HUDEP-2 (cell line): ENCODE measurements around the gene ARSH.
"Not testable (repeated sequence)": the region's sequence is repeated elsewhere in the genome, so short reads cannot be mapped to it uniquely, and the experiment has no call there.

Source experiments
- DNase-seq, 76 experiments: peaks; one replicate each; lab custom pipeline; 2025; ENCODE audit not compliant: unreplicated experiment in 76 of 76; lab: John Stamatoyannopoulos, UW

Gene ARSH, protein sequence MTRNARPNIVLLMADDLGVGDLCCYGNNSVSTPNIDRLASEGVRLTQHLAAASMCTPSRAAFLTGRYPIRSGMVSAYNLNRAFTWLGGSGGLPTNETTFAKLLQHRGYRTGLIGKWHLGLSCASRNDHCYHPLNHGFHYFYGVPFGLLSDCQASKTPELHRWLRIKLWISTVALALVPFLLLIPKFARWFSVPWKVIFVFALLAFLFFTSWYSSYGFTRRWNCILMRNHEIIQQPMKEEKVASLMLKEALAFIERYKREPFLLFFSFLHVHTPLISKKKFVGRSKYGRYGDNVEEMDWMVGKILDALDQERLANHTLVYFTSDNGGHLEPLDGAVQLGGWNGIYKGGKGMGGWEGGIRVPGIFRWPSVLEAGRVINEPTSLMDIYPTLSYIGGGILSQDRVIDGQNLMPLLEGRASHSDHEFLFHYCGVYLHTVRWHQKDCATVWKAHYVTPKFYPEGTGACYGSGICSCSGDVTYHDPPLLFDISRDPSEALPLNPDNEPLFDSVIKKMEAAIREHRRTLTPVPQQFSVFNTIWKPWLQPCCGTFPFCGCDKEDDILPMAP

DNA sequence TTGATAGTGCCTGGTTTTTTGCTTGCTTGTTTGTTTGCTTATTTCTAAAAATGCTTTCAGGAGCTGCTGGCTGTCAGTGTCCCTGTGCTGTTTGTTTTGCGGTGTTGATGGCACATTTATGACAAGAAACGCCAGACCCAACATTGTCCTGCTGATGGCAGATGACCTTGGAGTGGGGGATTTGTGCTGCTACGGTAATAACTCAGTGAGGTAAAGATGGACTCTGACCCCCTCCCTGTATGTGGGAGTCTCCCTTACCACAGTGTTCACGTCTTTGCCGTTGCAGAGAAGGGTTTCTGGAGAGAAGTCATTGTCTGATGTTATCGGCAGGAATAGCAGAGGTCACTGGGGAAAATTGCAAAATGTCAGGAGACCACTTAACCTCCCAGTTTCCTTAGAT, at the start of gene ARSH:
Gene ARSH, plus strand, starts transcription at position 52 of the 400 bp plus-strand sequence. Its CDS starts 67 bp downstream, at position 119.
- no peak for DNase-seq

DNA sequence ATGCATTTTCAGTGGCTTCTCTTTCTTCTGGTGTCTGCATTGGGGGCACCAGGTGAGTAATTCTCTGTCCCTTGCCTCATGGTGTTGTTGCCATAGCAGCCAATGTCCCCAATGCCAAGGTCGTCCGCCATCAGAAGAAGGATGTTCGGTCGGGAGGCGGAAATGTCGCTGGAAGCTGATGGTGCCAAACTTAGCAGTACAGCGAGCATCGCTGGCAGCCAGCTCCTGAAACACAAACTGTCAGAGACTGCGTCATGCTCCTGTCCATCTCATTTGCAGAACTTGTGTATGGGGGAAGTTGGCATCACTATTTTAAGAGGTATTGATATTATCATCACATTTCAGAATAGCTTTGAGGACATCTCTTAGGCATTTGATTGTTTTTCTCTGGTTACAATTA, 48.1 kb upstream of the ARSH start:
- DNase-seq: no peak

DNA sequence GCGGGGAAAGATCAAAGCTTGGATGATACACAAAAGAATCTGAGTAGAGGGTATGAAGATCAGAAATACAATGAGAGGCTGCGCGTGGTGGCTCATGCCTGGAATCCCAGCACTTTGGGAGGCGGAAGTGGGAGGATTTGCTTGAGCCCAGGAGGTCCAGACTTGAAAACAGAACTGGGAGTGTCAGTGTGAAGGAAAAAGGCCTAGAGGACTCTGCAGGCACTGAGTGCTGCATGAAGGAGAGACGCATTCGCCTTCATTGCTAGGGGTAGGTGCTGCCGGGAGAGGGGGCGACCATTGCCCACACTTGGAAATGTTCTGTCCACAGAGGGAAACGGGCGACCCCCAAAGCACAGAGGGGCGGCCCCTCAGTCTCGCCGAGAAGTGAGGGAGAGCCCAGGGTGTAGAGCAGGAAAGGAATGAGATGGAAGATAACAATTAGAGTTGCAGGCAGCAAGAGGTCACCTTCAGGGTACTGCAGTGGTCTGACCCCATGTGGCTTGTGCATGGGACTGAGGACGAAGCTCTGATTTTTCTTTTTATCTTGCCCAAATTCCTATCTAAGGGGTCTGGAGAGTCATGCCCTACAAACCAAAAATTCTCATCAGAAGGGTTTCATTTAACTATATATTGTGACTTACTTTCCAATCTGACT, 45.4 kb upstream of the ARSH start:
- DNase-seq: no peak

DNA sequence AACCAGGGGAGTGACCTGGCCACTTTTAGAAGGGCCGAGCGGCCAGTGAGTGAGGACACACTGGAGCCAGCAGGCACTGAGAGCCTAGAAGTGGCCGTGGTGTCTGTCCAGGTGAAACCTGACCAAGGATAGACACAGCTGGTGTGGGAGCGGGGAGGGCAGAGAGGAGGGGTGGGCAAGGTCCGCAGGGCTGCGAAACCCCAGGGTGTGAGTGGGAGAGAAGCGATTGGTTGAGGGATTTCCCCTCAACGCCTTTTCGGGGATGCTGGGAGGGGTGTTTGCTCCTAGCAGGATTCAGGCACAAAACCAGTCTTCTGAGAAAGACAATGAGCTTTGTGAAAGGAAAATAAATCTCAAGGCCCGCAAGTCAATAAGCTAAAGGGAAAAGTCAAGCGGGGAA, 44.0 kb upstream of the ARSH start:
- DNase-seq: no peak

DNA sequence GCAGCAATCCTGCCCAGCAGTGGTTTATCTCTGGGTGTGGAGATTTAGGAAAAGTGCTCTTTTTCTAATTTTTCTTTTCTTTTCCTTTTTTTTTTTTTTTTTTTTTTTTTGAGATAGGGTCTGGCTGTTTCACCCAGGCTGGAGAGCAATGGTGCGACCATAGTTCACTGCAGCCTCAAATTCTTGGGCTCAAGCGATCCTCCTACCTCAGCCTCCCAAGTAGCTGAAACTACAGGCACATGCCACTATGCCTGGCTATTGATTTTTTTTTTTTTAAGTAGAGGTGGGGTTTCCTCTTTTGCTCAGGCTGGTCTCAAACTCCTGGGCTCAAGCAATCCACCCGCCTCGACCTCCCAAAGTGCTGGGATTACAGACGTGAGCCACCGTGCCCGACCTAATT, 42.9 kb upstream of the ARSH start:
- not testable (repeated sequence) for DNase-seq

DNA sequence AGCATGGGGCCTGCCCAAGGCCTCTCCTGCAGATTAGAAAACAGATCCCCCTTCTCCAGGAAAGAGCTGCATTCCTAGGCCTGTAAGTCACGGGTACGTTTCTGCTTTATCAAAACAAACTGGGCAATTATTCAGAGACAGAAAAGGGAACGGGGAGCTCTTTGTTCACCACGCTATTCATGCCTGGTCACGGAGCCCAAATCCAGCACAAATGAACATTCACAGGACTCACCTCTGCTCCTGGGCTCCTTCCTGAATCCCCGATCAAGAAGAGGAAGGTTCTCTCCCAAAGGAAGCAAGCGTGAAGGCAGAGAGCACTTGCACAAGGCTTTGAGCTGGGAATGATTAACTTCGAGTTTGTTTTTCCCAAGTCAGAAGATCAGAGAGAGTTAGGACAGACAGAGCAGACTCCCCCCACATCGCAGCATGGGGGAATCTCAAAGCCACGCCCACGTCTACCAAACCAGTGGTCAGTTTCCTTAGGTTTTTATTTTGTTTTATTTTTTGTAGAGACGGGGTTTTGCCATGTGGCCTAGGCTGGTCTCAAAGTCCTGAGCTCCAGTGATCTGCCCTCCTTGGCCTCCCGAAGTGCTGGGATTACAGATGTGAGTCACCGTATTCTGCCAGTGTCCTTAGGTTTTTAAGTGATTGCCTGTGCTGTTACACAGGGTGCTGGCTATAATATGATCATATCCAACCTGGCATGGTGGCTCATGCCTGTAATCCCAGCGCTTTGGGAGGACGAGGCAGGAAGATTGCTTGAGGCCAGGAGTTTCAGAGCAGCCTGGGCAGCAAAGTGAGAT, 42.2 kb upstream of the ARSH start:
- DNase-seq: not testable (repeated sequence)

DNA sequence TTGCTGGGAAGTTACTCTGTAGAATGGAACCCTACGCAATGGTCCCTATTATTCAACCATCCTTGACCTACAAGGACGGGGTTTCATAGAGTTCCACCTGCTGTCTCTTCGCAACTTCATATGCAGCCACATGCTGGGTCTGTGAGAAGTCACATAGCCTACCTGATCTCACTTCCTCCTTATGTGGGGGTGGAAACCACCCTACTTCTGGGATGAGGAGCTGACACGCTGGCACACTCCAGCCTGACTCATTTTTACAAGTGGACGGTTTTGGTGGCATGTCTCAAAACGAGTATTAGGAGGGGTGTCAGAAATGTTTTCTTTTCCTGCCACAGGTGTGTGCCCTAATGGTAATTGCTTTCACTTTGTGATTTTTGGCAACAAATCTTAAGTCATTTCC, 40.4 kb upstream of the ARSH start:
- no peak for DNase-seq

DNA sequence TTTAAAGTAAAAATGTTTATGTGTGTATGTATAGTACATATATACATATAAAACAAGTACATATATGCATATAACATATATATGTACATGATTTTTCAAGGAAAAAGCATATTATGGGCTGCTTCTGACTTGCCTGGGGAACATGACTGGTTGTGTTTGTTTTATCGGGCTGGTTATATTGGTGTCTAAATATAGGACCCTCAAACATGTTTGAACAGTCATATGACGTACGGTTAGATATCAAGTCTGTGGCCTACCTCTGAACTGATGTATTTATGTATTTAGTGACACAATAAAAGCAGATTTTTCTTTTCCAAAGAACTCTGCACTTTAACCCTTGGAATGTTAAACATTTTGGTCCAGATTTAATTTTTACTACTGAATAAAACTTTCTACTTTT, 39.3 kb upstream of the ARSH start:
- DNase-seq: no peak

DNA sequence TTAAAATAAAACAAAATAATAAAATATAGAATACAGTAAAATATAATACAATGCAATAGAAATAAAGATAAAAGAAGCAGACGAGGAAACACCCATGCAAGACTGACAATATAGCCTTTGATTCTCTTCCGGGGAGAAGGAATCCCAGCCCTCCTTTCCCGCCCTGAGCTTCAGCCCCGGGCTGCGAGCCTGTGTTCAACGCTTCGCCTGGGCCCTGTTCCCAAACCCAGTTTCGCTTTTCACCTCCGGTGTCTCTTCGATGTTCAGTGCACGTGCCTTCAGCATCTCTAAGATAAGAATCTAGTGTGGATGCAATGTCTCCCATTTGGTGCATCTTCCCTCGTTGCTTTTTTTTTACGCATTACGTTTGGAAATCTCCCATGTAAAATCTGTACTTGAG, 38.8 kb upstream of the ARSH start:
- no peak for DNase-seq

DNA sequence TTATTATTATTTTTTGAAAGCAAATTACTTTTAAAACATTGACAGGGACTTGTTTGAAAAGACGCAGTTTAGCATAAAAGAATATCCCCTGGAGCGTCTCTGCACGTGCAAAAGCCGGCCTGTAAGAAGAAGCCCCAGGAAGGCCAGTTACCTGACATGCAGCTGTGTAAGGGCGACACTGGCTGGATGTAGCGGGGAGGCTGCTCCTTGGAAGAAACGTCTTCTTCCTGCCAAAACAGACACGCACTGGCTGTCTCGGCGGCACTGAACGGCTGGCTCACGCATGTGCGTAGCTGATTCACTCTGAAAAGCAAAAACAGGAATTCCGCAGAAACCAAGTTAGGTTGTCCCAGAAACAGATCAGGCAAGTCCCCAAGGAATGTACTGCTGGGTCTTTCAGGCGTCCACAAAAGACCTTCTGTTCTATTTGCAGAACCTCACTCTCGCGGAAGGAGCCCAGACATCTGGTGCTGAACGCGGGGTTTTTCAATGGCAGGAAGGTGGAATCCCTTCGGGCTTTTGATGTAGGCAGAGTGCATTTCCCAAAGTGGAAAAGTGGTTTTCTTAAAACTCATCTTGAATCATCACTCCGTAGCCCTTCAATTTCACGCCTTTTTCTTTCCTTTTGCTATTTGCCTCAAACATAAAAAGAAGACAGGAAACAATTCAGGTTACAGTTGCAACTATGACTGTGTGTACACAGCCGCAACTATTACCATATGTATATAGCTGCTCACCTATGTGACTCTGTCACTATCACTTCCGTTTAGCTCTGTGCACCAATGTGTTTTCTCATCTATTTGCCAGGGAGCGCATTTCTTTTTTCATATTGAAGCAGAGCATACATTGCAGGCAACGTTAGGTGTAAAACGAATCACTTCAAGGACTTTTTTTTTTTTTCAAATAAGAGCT, 38.1 kb upstream of the ARSH start:
- no peak for DNase-seq

DNA sequence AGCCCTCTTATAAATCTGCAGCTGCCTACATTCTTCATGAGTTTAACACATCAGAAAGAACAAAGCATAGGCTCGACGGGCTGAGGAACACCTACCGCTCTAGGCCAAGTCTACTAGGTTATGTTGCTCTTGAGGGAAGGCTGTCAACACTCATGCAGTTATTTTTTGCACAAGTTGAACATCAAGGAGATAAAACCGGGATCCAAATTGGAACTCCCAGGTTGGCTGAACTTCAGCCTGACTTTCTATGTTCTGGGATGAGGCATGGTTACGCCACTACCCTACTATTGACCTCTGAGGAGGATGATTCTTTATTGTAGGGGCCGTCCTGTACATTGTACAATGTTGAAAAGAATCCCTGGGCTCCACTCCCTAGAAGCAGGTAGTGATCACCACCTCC, 37.3 kb upstream of the ARSH start:
- no peak for DNase-seq

DNA sequence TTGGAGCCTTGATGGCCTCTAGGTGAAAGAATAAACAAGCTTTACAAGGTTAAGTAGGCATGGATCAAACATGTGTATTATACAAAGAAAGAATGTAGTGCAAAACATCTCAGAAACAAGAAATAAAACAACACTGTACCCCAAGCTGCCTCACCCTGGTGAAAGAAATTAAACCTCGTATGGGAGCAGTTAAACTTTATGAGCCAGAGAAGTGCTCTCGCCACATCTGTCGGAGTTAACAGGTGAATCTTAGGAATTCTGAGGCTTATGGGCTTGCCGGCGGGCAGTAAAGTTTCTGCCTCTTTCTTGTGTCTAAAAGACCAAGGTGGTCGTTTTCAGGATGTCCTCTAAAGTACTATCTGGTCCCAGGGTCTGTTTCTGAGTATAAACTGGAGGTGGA, 34.0 kb upstream of the ARSH start:
- no peak for DNase-seq

DNA sequence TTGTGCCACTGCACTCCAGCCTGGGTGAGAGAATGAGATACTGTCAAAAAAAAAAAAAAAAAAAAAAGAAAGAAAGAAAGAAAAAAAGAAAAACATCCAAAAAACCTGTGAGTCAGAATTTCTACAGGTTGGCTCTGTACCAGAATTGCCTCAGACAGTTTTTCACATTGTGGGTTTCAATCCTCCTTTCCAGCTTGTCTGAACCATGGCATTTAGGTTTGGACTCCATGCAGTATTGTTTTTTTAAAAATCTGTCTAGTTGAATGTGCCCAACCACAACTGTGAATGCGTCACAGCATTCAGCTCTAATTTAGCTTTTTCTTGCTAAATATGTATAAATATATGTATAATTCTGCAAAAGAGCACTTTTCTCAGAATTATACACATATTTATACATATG, 31.4 kb upstream of the ARSH start:
- no peak for DNase-seq

DNA sequence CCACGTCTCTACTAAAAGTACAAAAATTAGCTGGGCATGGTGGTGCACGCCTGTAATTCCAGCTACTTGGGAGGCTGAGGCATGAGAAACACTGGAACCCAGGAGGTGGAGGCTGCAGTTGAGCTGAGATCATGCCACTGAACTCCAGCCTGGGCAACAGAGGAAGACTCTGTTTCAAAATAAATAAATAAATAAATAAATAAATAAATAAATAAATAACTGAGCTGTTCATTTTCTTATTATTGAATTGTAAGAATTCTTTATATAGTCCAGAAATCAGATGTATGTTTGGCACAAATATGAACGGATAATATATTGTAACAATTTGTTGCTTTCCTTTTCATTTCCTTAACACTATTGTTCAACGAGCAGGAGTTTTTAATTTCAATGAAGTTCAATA, 27.7 kb upstream of the ARSH start:
- DNase-seq: not testable (repeated sequence)

DNA sequence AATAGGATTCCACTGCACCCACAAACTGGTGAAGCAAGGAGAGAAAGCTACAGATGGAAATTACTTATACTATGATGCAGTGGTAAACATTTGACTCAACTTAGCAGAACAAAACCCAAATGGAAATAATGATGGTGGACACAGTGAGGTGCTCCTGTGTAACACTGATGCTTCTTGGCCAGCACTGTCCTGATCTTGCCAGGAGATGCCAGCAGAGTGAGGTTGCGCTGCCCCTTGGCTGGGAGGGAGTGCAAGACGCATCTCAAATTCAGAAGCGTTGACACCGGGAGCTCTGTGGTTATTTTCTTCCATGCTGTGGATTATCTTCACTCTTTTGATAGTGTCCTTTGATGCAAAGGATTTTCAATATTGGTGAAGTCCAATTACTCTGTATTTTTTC, 22.0 kb upstream of the ARSH start:
- no peak for DNase-seq

DNA sequence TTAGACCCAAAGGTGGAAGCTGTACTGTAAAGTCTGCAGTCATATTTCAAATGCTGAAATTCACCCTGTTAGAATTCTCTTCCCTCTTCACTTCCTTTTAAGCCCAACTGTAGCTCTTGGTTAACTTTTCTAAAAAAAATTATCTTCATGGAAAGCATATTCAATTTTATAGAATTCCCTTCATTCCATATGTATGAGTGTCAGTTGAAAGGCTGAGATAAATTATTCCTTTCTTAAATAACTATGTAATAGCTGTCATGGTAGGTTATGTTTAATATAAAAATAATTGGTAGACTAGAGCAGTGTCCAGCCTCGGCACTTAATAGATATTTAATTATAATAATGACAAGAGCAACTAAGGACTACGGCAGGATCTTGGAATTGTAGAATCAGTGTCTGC, 16.8 kb upstream of the ARSH start:
- no peak for DNase-seq

DNA sequence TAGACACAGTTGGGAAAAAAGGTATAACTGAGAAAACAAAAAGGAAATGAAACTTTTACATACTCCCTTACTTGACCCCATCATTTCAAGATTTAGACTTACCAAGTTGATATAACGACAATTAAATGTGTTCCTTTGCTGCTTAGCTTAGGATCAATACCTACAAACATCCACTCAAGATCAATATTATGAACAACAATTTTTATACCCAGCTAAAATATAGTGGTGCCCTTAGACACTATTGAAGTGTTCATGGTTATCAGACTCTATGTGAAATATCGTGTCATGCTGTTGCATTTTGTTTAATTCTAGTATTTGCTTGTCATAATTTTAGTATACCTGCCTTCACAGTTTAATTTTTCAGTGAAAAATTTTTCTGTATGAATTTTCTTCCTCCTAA, 4.2 kb downstream of the ARSH start:
- DNase-seq: no peak

DNA sequence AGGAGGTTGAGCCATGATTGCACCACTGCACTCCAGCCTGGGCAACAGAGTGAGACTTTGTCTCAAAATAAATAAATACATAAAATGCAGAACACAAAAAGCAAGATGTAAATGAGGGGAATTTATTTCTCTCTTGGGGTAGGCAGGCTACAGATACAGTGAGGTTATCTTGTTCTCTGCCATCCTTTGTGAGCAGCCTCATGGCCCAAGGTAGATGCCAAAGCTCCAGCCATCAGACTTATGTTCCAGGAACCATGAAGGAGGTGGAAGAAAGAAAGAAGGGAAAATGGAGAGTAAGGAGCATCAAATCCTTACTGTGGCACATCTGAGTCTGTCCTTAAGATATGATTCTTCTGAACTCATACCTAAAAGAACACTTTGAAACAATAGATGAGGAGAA, 11.1 kb downstream of the ARSH start:
- DNase-seq: no peak

DNA sequence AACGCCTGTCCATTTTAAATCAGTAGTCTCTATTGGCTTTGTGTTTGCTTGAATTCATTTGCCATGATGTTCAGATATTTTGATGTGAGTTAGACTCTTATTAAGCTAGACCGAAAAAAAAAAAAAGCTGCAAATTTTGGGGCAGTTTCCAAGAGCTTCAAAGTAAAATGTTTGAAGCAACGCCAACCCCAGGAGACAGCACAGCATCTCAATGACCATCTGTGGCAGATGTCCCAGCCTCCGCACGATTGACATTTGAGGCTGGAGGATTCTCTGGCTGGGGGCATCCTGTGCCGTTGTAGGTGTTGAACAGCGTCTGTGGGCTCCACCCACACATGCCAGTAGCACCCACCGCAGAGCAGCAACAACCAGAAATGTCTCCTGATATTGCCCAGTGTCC, 17.8 kb downstream of the ARSH start:
- no peak for DNase-seq

DNA sequence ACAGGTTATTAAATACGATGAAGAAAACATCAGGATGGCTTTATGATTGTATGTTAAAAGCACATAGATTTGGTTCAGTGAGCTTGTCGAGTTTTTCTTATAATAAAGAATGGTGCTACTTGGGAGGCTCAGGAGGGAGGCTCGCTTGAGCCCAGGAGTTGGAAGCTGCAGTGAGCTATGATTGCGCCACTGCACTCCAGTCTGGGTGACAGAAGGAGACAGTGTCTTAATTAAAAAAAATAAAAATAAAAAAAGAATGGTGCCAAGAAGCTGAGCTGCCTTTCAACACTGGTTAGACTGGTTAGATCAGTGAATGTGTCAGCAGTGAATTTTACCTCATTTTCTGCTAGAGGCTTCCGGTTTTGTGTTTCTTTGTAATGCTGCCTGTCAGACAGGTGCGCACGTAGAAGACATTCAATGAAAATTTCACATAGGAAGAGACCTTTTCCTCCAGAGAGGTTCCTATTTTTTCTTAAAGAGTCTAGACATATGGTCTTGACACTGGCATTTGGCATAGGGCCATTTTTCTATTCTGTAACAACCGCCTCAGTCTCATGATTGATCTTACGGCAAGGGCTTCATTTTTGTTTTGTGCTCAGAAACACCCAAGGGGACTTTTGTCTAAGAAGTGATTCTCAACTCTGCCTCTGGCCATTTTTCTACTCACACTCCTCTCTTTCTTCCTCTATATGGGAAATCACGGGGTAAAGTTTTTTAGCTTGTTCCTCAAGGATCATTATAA, 19.9 kb downstream of the ARSH start:
- DNase-seq: no peak
